GM12864 (cell line): ENCODE measurements around the gene SLC24A1.

Experiments
- DNase-seq: peaks from one replicate; pipeline ENCODE4 v3.0.0-alpha.2; 2011; ENCODE audit warnings: low read depth
- H3K4me3 ChIP-seq: 2 replicates; pipeline ENCODE4 v1.5.1; 2011; ENCODE audit warnings: mild to moderate bottlenecking, low read depth, low read length, control low read depth
- CTCF ChIP-seq: IDR thresholded peaks from 2 replicates; pipeline ENCODE4 v1.5.1; 2011; ENCODE audit warnings: low read depth, mild to moderate bottlenecking, moderate library complexity, low read length, control low read depth, inconsistent platforms; ENCODE audit errors: missing control alignments

SLC24A1 gene

GRCh38 chr15:65660927-65661326 is 39.2 kb downstream of the SLC24A1 start:
- no peak overlapping the region for H3K4me3 ChIP-seq
- no peak for DNase-seq
- no peak for TF ChIP-seq CTCF

GRCh38 chr15:65663521-65663920 is 41.8 kb downstream of the SLC24A1 start:
- TF ChIP-seq CTCF, result no peak
- DNase-seq, result no peak
- H3K4me3 ChIP-seq, result no peak overlapping the region

GRCh38 chr15:65666257-65666656 is 44.5 kb downstream of the SLC24A1 start:
- DNase-seq, result no peak
- no peak overlapping the region for H3K4me3 ChIP-seq
- no peak for TF ChIP-seq CTCF

GRCh38 chr15:65675551-65675950 is 53.8 kb downstream of the SLC24A1 start:
- H3K4me3 ChIP-seq, result no peak overlapping the region
- DNase-seq, result no peak
- TF ChIP-seq CTCF, result no peak

GRCh38 chr15:65676123-65676522 is 54.4 kb downstream of the SLC24A1 start:
- H3K4me3 ChIP-seq, result no peak overlapping the region
- no peak for TF ChIP-seq CTCF
- no peak for DNase-seq

- no peak overlapping the region for H3K4me3 ChIP-seq
- DNase-seq, result no peak
- TF ChIP-seq CTCF, result no peak
These were observed 58.8 kb downstream of the SLC24A1 start for GRCh38 chr15:65680544-65680943.

- DNase-seq, result no peak
- TF ChIP-seq CTCF, result no peak
- no peak overlapping the region for H3K4me3 ChIP-seq
These were observed 60.7 kb downstream of the SLC24A1 start for GRCh38 chr15:65682404-65682911.
